ENCODE results near the gene FAM199X. TPM values are rescaled to one million over a fixed set of nuclear protein-coding genes. Genes with fewer than 3 reads are reported as not detected.

FAM199X gene
- 10 to 100 TPM; 11.9 to 12.1 TPM for total RNA-seq

- peak; percentile 96 for ATAC-seq
- peaks cover 32% of the 10 kb centered on the region for H3K4me1 Mint-ChIP-seq
- no peaks in the 10 kb centered on the region for H3K9me3 Mint-ChIP-seq (ENCODE audit: low read depth)
- H3K4me3 Mint-ChIP-seq, result peak within 1 kb of the TSS; percentile 76
- CTCF ChIA-PET, result interaction anchor here (0.9 to 2.7 kb wide), 4 partner anchors 9 to 55 kb away, joined by 3 to 14 read pairs (median 4); partner anchors contain the start of gene SLC25A53
- peaks cover 1% of the 10 kb centered on the region for H3K36me3 Mint-ChIP-seq
- H3K27me3 Mint-ChIP-seq, result no peaks in the 10 kb centered on the region
- DNase-seq, result peak; percentile 89
- H3K27ac Mint-ChIP-seq, result peak within 1 kb of the TSS; percentile 82
Measured at GRCh38 chrX:104165894-104166734, at the start of gene FAM199X. FAM199X (plus strand) TSS chrX:104166453; CDS start chrX:104166786, 333 bp downstream.

GRCh38 chrX:104117759-104118158 lies 48.5 kb upstream of the FAM199X start:
- no peaks in the 10 kb centered on the region for H3K36me3 Mint-ChIP-seq
- no peaks in the 10 kb centered on the region for H3K9me3 Mint-ChIP-seq (ENCODE audit: low read depth)
- no peak overlapping the region for H3K4me3 Mint-ChIP-seq
- CTCF ChIA-PET, result no interaction called here
- peaks cover 31% of the 10 kb centered on the region for H3K4me1 Mint-ChIP-seq
- H3K27ac Mint-ChIP-seq, result no peak overlapping the region
- no peak for DNase-seq
- ATAC-seq, result no peak
- no peaks in the 10 kb centered on the region for H3K27me3 Mint-ChIP-seq

DNA sequence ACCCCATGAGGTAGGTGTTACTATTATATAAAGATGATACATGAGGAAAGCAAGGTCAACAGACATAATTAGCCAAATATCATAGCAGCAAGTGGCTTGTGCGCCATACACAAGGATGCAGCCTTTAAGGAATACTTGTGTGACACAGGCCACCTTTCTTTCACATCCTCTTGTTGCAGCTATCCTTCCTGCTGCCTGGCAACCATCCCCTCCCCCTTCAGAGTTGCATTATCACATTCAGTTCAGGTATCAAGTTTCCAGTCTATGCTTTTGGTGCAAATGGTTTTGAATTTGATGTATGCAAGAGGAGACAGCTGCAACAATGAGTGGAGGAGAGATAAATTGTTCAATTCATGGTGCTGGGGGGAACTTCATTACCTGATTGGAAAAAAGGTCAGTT lies 47.5 kb upstream of the FAM199X start:
- Mint-ChIP-seq H3K27me3 (no peaks in the 10 kb centered on the region), H3K27ac (no peak overlapping the region), H3K4me3 (no peak overlapping the region), H3K36me3 (no peaks in the 10 kb centered on the region), H3K9me3 (ENCODE audit: low read depth) (no peaks in the 10 kb centered on the region), H3K4me1 (peaks cover 34% of the 10 kb centered on the region)
- no peak for ATAC-seq
- CTCF ChIA-PET, result no interaction called here
- no peak for DNase-seq

DNA sequence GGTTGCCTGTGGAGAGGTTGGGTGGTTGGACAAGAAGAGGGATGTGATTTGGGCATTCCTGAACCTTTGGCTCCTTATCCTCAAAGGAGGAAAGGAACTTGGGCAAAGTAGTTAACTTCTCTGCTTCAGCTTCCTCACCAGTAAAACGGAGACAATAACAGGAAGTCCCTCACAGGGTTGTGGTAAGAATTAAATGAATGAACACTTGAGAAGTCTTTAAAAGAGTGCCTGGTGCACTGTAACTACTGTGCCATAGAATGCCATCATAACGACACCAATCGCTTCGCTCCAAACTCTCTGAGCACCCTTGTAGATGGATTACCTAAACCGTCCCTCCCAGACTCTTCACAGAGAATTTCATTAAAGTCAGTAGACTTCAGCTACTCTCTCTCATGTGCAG lies 43.4 kb upstream of the FAM199X start:
- CTCF ChIA-PET, result interaction anchor here (0.7 to 3.2 kb wide), 6 partner anchors 9 to 205 kb away, joined by 3 to 10 read pairs (median 6); partner anchors contain the start of gene ZCCHC18
- peak; percentile 83 for ATAC-seq
- Mint-ChIP-seq H3K27ac (peak overlapping the region; percentile 80), H3K27me3 (no peaks in the 10 kb centered on the region), H3K9me3 (ENCODE audit: low read depth) (no peaks in the 10 kb centered on the region), H3K36me3 (no peaks in the 10 kb centered on the region), H3K4me3 (peak overlapping the region; percentile 25), H3K4me1 (peaks cover 32% of the 10 kb centered on the region)
- DNase-seq, result no peak

DNA sequence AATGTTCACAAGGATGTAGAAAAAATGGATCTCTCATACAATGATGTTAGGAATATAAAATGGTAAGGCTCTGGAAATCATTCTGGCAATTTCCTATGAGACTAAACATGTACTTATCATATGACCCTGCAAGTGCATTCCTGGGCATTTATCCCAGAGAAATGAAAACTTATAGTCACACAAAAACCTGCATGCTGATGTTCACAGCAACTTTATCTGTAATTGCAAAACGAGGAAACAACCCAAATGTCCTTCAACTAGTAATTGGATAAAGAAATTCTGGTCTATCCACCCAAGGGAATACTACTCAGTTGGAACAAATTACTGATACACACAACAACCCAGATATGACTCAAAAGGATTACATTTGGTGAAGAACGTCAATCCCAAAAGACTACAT lies 39.4 kb upstream of the FAM199X start:
- CTCF ChIA-PET, result interaction anchor here (1.0 kb wide), 1 partner anchor 13 kb away, joined by 3 read pairs; no protein-coding TSS in a partner anchor
- Mint-ChIP-seq H3K36me3 (peaks cover 2% of the 10 kb centered on the region), H3K9me3 (ENCODE audit: low read depth) (no peaks in the 10 kb centered on the region), H3K4me1 (peaks cover 19% of the 10 kb centered on the region), H3K27ac (no peak overlapping the region), H3K4me3 (no peak overlapping the region), H3K27me3 (no peaks in the 10 kb centered on the region)
- ATAC-seq, result no peak
- no peak for DNase-seq

GRCh38 chrX:104130808-104131207 lies 35.4 kb upstream of the FAM199X start:
- CTCF ChIA-PET, result interaction anchor here (2.7 kb wide), 1 partner anchor 17 kb away, joined by 7 read pairs; no protein-coding TSS in a partner anchor
- ATAC-seq (no peak), DNase-seq (no peak)
- H3K4me1 Mint-ChIP-seq, result peaks cover 17% of the 10 kb centered on the region
- no peak overlapping the region for H3K27ac Mint-ChIP-seq
- H3K9me3 Mint-ChIP-seq (ENCODE audit: low read depth), result no peaks in the 10 kb centered on the region
- H3K4me3 Mint-ChIP-seq, result no peak overlapping the region
- H3K27me3 Mint-ChIP-seq, result no peaks in the 10 kb centered on the region
- peaks cover 2% of the 10 kb centered on the region for H3K36me3 Mint-ChIP-seq

DNA sequence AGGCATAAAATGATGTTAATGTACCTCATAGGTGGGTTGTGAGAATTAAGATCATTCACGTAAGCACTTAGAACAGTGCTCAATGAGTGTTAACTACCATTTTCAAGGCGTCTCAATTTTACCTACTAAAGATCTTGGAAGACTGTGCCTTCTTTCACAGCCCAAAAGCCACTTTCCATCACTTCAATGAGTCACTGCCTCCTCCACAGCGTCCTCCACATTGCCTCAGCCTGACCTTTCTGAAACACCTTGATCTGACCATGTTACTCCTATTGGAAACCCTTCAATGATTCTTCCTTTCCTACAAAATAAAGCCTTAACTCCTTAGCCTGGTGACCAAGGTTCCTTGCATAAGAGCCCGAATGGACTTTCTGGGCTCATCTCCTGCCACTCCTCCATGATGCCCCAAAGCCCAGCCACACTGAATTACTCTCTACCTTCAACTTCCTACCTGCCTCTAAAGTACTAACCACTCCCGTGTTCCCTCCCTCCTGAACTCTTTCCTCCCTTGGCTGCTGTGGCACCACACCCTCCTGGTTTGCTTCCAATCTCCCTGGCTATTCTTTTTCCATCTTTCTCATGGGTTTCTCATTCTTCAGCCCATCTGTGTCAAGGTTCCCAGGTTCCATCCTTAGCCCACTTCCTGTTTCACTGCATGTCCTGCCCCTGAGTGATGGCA lies 31.5 kb upstream of the FAM199X start:
- ATAC-seq, result no peak

GRCh38 chrX:104135677-104136076 lies 30.6 kb upstream of the FAM199X start:
- peak overlapping the region; percentile 17 for H3K27ac Mint-ChIP-seq
- CTCF ChIA-PET, result interaction anchor here (0.7 to 2.2 kb wide), 9 partner anchors 11 to 304 kb away, joined by 3 to 10 read pairs (median 6); partner anchors contain the start of genes FAM199X and RAB9B
- no peaks in the 10 kb centered on the region for H3K9me3 Mint-ChIP-seq (ENCODE audit: low read depth)
- no peaks in the 10 kb centered on the region for H3K36me3 Mint-ChIP-seq
- DNase-seq (no peak), ATAC-seq (no peak)
- H3K4me3 Mint-ChIP-seq, result no peak overlapping the region
- H3K27me3 Mint-ChIP-seq, result no peaks in the 10 kb centered on the region
- H3K4me1 Mint-ChIP-seq, result peaks cover 22% of the 10 kb centered on the region

More for the DNA sequence above, 31.5 kb upstream of the FAM199X start:
- Mint-ChIP-seq H3K4me3 (no peak overlapping the region), H3K27ac (peak overlapping the region; percentile 61), H3K27me3 (no peaks in the 10 kb centered on the region), H3K36me3 (no peaks in the 10 kb centered on the region), H3K4me1 (peaks cover 22% of the 10 kb centered on the region), H3K9me3 (ENCODE audit: low read depth) (no peaks in the 10 kb centered on the region)
- DNase-seq, result no peak
- CTCF ChIA-PET, result interaction anchor here (1.0 kb wide), 1 partner anchor 31 kb away, joined by 3 read pairs; the partner anchor contains the start of gene FAM199X

DNA sequence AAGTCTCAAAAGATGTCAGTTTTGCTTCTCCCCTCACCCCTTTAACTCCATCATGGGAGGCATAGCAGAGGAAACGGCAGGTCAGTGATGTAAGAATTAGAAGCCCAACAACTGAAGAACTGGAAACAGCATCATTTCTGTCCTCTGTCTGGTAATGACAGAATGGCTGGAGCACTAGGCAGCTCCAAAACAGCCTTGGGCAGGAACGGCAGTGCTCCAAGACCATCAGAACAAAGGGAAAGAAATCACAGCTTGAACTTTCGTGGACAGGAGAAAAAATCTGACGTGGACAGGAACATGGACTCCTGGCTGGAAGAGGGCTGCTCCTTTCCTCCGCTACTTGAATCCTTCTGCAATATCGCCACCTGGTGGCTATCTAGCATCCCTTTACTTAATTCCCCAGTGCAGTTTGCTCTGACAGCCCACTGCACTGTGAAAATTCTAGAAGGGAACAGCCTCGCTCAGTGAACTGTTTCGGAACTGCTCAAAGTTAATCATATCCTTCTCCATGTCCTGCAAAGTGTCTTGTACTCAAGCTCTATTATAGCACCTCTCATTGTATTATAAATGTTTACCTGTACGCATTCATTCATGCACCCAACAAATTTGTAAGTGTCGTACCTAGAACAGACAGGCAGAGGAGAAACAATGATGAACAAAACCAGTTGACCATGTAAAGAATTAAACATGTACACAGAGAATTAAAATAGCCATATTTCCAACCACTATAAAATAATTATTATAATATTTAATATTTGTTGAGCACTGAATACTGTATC lies 29.8 kb upstream of the FAM199X start:
- DNase-seq (peak; percentile 60), ATAC-seq (peak; percentile 74)
- Mint-ChIP-seq H3K4me3 (no peak overlapping the region), H3K27me3 (no peaks in the 10 kb centered on the region), H3K9me3 (ENCODE audit: low read depth) (no peaks in the 10 kb centered on the region), H3K27ac (no peak overlapping the region), H3K4me1 (peaks cover 22% of the 10 kb centered on the region), H3K36me3 (no peaks in the 10 kb centered on the region)
- CTCF ChIA-PET, result interaction anchor here (0.7 to 2.2 kb wide), 9 partner anchors 11 to 305 kb away, joined by 3 to 10 read pairs (median 6); partner anchors contain the start of gene RAB9B

- Mint-ChIP-seq H3K27ac (no peak overlapping the region), H3K4me3 (no peak overlapping the region), H3K9me3 (ENCODE audit: low read depth) (no peaks in the 10 kb centered on the region), H3K27me3 (no peaks in the 10 kb centered on the region), H3K36me3 (no peaks in the 10 kb centered on the region), H3K4me1 (peaks cover 22% of the 10 kb centered on the region)
- CTCF ChIA-PET, result interaction anchor here (0.9 to 2.2 kb wide), 4 partner anchors 12 to 292 kb away, joined by 3 to 10 read pairs (median 6); no protein-coding TSS in a partner anchor
- no peak for ATAC-seq
- DNase-seq, result no peak
Measured at GRCh38 chrX:104137496-104137895, 28.8 kb upstream of the FAM199X start.

GRCh38 chrX:104141087-104141760 lies 25.0 kb upstream of the FAM199X start:
- CTCF ChIA-PET, result no interaction called here
- Mint-ChIP-seq H3K36me3 (no peaks in the 10 kb centered on the region), H3K9me3 (ENCODE audit: low read depth) (no peaks in the 10 kb centered on the region), H3K4me1 (peaks cover 5% of the 10 kb centered on the region), H3K4me3 (no peak overlapping the region), H3K27me3 (no peaks in the 10 kb centered on the region), H3K27ac (no peak overlapping the region)
- ATAC-seq (no peak), DNase-seq (no peak)

- Mint-ChIP-seq H3K4me3 (no peak overlapping the region), H3K27ac (no peak overlapping the region), H3K27me3 (no peaks in the 10 kb centered on the region), H3K9me3 (ENCODE audit: low read depth) (no peaks in the 10 kb centered on the region), H3K4me1 (peaks cover 7% of the 10 kb centered on the region), H3K36me3 (no peaks in the 10 kb centered on the region)
- ATAC-seq, result no peak
- DNase-seq, result no peak
- CTCF ChIA-PET, result no interaction called here
Measured at GRCh38 chrX:104151037-104151436, 15.2 kb upstream of the FAM199X start.

Measured in activated CD8-positive, alpha-beta memory T cell treated with anti-CD3 and anti-CD28 coated beads, Interleukin-2, amount 10 ng/mL, durations not matched to agents 7 days and 5 days (primary cell).